HepG2 (cell line): ENCODE measurements around the gene SLC27A3. TPM values are rescaled to one million over a fixed set of nuclear protein-coding genes. Genes with fewer than 3 reads are reported as not detected.
A peak's percentile ranks its signal among the peaks of the same experiment; 100 is the strongest.

Experiments
- ATAC-seq: fragments of 200-7000 bp; cut with Tn5 transposase; 3 replicates; pipeline ENCODE4 v1.9.1; 2020; ENCODE audit warnings: mild to moderate bottlenecking, moderate library complexity
- BruUV-seq: library from RNA; stranded (reverse); fragments of 400-500 nt; replicated peaks from 2 replicates; lab custom pipeline; 2021; lab: Mats Ljungman, UMichigan
- CTCF ChIA-PET: fragments of 300-600 bp; formaldehyde crosslinking; extraction: SDS; loops from one replicate; lab custom pipeline; 2021; ENCODE audit warnings: low total read pairs, inconsistent platforms, low intra/inter-chr PET ratio; lab: Yijun Ruan, JAX
- POLR2A ChIA-PET: fragments of 350-600 bp; sonication (Branson Sonifier 250); formaldehyde crosslinking; loops from one replicate; lab custom pipeline; 2020; ENCODE audit warnings: antibody characterized with exemption, inconsistent platforms; lab: Yijun Ruan, JAX
- DNase-seq: peaks from one replicate; pipeline ENCODE4 v3.0.0-alpha.2; 2015; ENCODE audit warnings: low spot score
- FAIRE-seq: peaks from 3 replicates; lab custom pipeline; 2011; peaks lifted over from hg19 to GRCh38; lab: Jason Lieb, UNC
- H2AFZ ChIP-seq: one replicate; pipeline ENCODE4 v1.6.1; 2011; ENCODE audit warnings: low read length, inconsistent platforms
- H3K27ac ChIP-seq: fragments of 300-600 bp; 3 replicates; pipeline ENCODE4 v1.8.0; 2011; ENCODE audit warnings: mixed run types, mild to moderate bottlenecking, mixed read lengths, low read length, inconsistent platforms; ENCODE audit not compliant: insufficient read depth; ENCODE audit errors: extremely low read length
- H3K27me3 ChIP-seq, 2 experiments: fragments of 200-600 bp in 1 of 2; 2 replicates in 1 of 2; 3 replicates in 1 of 2; pipeline versions ENCODE4 v1.6.0 to v1.8.0; 2011; ENCODE audit warnings: low read length in 2 of 2, mild to moderate bottlenecking in 2 of 2, moderate library complexity in 2 of 2, inconsistent platforms in 1 of 2; ENCODE audit not compliant: insufficient read depth in 2 of 2, control insufficient read depth in 1 of 2
- H3K36me3 ChIP-seq, 2 experiments: fragments of 200-600 bp in 1 of 2; replicated peaks in 1 of 2; 2 replicates in 1 of 2; 3 replicates in 1 of 2; pipeline versions ENCODE4 v1.5.1 to v1.8.0; 2011; ENCODE audit warnings: low read length in 2 of 2, inconsistent platforms in 1 of 2; ENCODE audit not compliant: insufficient read depth in 2 of 2, control insufficient read depth in 1 of 2
- H3K4me1 ChIP-seq: 2 replicates; pipeline ENCODE4 v1.5.1; 2012; ENCODE audit warnings: low read length, inconsistent platforms; ENCODE audit not compliant: insufficient read depth
- H3K4me2 ChIP-seq: 2 replicates; pipeline ENCODE4 v1.6.0; 2011; ENCODE audit warnings: low read depth, low read length, inconsistent platforms
- H3K4me3 ChIP-seq, 3 experiments: fragments of 200-600 bp in 1 of 3; sonication (generic), shearing (Covaris generic) in 1 of 3; replicated peaks in 1 of 3; 2 replicates each; pipeline ENCODE4 v1.5.1; 2011 to 2016; ENCODE audit warnings: low read length in 3 of 3, inconsistent platforms in 2 of 3, low read depth in 2 of 3, mild to moderate bottlenecking in 2 of 3, control low read depth in 1 of 3, mixed read lengths in 1 of 3; ENCODE audit not compliant: insufficient read depth in 1 of 3
- H3K79me2 ChIP-seq: one replicate; pipeline ENCODE4 v1.6.1; 2011; ENCODE audit warnings: low read length, inconsistent platforms; ENCODE audit not compliant: insufficient read depth
- H3K9ac ChIP-seq: 2 replicates; pipeline ENCODE4 v1.6.0; 2011; ENCODE audit warnings: mild to moderate bottlenecking, low read depth, low read length, inconsistent platforms; ENCODE audit not compliant: insufficient read depth
- H3K9me3 ChIP-seq: 2 replicates; pipeline ENCODE4 v1.5.1; 2012; ENCODE audit warnings: mild to moderate bottlenecking, low read length
- H4K20me1 ChIP-seq: 2 replicates; pipeline ENCODE4 v1.6.0; 2011; ENCODE audit warnings: inconsistent platforms, mild to moderate bottlenecking, low read length, moderate library complexity; ENCODE audit not compliant: insufficient read depth
- AGO1 ChIP-seq: fragments of 200-400 bp; formaldehyde crosslinking; IDR thresholded peaks from 2 replicates; pipeline ENCODE4 v1.6.1; 2017; ENCODE audit warnings: mild to moderate bottlenecking, low read depth, low read length, moderate library complexity; ENCODE audit not compliant: poor library complexity, severe bottlenecking
- ATM ChIP-seq: fragments of 450-650 bp; IDR thresholded peaks from 2 replicates; pipeline ENCODE4 v1.7.1; 2017; ENCODE audit warnings: mild to moderate bottlenecking, borderline replicate concordance
- BCL3 ChIP-seq: sonication (generic); formaldehyde crosslinking; IDR thresholded peaks from 2 replicates; pipeline ENCODE4 v1.5.1; 2020; ENCODE audit warnings: mild to moderate bottlenecking, missing genetic modification reagents, moderate library complexity
- CHD4 ChIP-seq: fragments of 200-600 bp; sonication (generic); IDR thresholded peaks from 2 replicates; pipeline ENCODE4 v1.7.0; 2017; ENCODE audit warnings: mild to moderate bottlenecking, low read length, borderline replicate concordance
- IKZF1 ChIP-seq: fragments of 450-650 bp; IDR thresholded peaks from 2 replicates; pipeline ENCODE4 v1.7.1; 2016
- KLF11 ChIP-seq: IDR thresholded peaks from 2 replicates; pipeline ENCODE4 v1.6.1; 2016; ENCODE audit warnings: missing compliant biosample characterization
- KLF12 ChIP-seq: sonication (generic); formaldehyde crosslinking; IDR thresholded peaks from 2 replicates; pipeline ENCODE4 v1.4.0; 2020; ENCODE audit warnings: missing genetic modification reagents, borderline replicate concordance
- NFYC ChIP-seq: IDR thresholded peaks from 2 replicates; pipeline ENCODE4 v1.6.1; 2016; ENCODE audit warnings: missing genetic modification reagents, missing compliant biosample characterization
- RAD21 ChIP-seq: fragments of 450-650 bp; formaldehyde crosslinking; IDR thresholded peaks from 2 replicates; pipeline ENCODE4 v1.5.0; 2020; ENCODE audit warnings: mild to moderate bottlenecking
- RARG ChIP-seq: sonication (generic); formaldehyde crosslinking; IDR thresholded peaks from 2 replicates; pipeline ENCODE4 v1.4.0; 2020; ENCODE audit warnings: low read depth, mild to moderate bottlenecking, missing genetic modification reagents
- RXRA ChIP-seq: sonication (generic); formaldehyde crosslinking; IDR thresholded peaks from 2 replicates; pipeline ENCODE4 v1.5.1; 2020; ENCODE audit warnings: missing genetic modification reagents
- SPEN ChIP-seq: sonication (generic); formaldehyde crosslinking; IDR thresholded peaks from 2 replicates; pipeline ENCODE4 v1.5.1; 2020; ENCODE audit warnings: low read depth, mild to moderate bottlenecking, missing genetic modification reagents
- ZNF234 ChIP-seq: sonication (generic); formaldehyde crosslinking; conservative IDR thresholded peaks from 2 replicates; pipeline ENCODE4 v1.5.1; 2020; ENCODE audit warnings: mild to moderate bottlenecking, missing genetic modification reagents
- ZNF577 ChIP-seq: sonication (generic); formaldehyde crosslinking; IDR thresholded peaks from 2 replicates; pipeline ENCODE4 v1.4.0; 2020; ENCODE audit warnings: mild to moderate bottlenecking, low read depth, missing genetic modification reagents, borderline replicate concordance
- ZNF773 ChIP-seq: sonication (generic); formaldehyde crosslinking; IDR thresholded peaks from 2 replicates; pipeline ENCODE4 v1.4.0; 2020; ENCODE audit warnings: missing genetic modification reagents, borderline replicate concordance
- ZNF782 ChIP-seq: sonication (generic); formaldehyde crosslinking; IDR thresholded peaks from 2 replicates; pipeline ENCODE4 v1.4.0; 2020; ENCODE audit warnings: missing genetic modification reagents, mild to moderate bottlenecking, borderline replicate concordance
- ZNF883 ChIP-seq: sonication (generic); formaldehyde crosslinking; IDR thresholded peaks from 2 replicates; pipeline ENCODE4 v1.5.1; 2020; ENCODE audit warnings: mild to moderate bottlenecking, missing genetic modification reagents; ENCODE audit errors: not compliant biosample characterization
- ZSCAN9 ChIP-seq: IDR thresholded peaks from 2 replicates; pipeline ENCODE4 v1.6.1; 2016; ENCODE audit warnings: borderline replicate concordance
- WGBS: methylation state at CpG from one replicate; pipeline ENCODE4 v1.1.6; 2017; ENCODE audit warnings: low lambda C conversion rate; 5-methylcytosine and 5-hydroxymethylcytosine counted together
- in situ Hi-C: cut with HindIII; loops from 2 replicates; pipeline ENCODE4 v1.10.0; 2017; ENCODE audit warnings: low pct_unique_long_range_greater_than_20kb; ENCODE audit not compliant: extremely low pct_ligation_motif_present
- intact Hi-C: fragments of 100-400 bp; cut with micrococcal nuclease; formaldehyde crosslinking; loops from one replicate; pipeline ENCODE4 v1.10.0; 2022; ENCODE audit not compliant: unreplicated experiment
- polyA plus RNA-seq, 8 experiments: library from polyadenylated mRNA; depleted of rRNA in 3 of 8; stranded (reverse) in 7 of 8; unstranded in 1 of 8; fragments of >200 nt; fragmentation: Illumina TruSeq in 4 of 8; extraction: Trizol in 4 of 8; gene quantifications; 2 replicates each; pipeline versions ENCODE4 v1.2.1 to v1.2.3, GENCODE V29; 2011 to 2016; ENCODE audit warnings: low read depth in 4 of 8, missing spikeins in 1 of 8, mixed read lengths in 1 of 8; ENCODE audit not compliant: insufficient read depth in 1 of 8
- total RNA-seq, 5 experiments: library from RNA; depleted of rRNA; stranded (reverse); fragments of >200 nt; fragmentation: Illumina TruSeq; extraction: Trizol; gene quantifications; 2 replicates each; pipeline ENCODE4 v1.2.3, GENCODE V29; 2016; ENCODE audit warnings: low read depth in 1 of 5

SLC27A3 gene
- total and polyA plus RNA-seq, 2 of the 13 experiments (the other 11 are each of a cell fraction or from before 2014, with no cell fraction given), result 4.3 to 10.3 TPM

GRCh38 chr1:153771261-153771660, 3.9 kb upstream of the SLC27A3 start:
- intact Hi-C loops (no loop called here), in situ Hi-C loops (loop anchor here (5.0 to 10.0 kb wide), 2 partner anchors 94 to 256 kb away; partner anchors contain the start of gene NPR1)
- Histone ChIP-seq H3K4me2 (no peak overlapping the region), H3K27me3 (no peaks in the 10 kb centered on the region), H4K20me1 (no peaks in the 10 kb centered on the region), H3K9ac (no peak overlapping the region), H3K36me3 (peaks cover 6 to 29% of the 10 kb centered on the region in 2 experiments; a peak in 4 of 5 replicates), H3K4me3 (no peak overlapping the region), H3K4me1 (peaks cover 52% of the 10 kb centered on the region), H2AFZ (no peak overlapping the region), H3K9me3 (no peaks in the 10 kb centered on the region), H3K27ac (no peak overlapping the region), H3K79me2 (no peaks in the 10 kb centered on the region)
- ATAC-seq, result no peak
- ChIA-PET POLR2A (interaction anchor here (3.8 kb wide), 1 partner anchor 42 kb away, joined by 27 read pairs; the partner anchor contains the start of gene INTS3), CTCF (interaction anchor here (1.8 kb wide), 1 partner anchor 94 kb away, joined by 11 read pairs; the partner anchor contains the start of gene NPR1)
- no TSS peak for BruUV-seq
- WGBS, result 80% methylated on average over 2 of the region's 2 CpGs
- DNase-seq, result no peak
- no peak for TF ChIP-seq KLF12 (CRISPR knock-in tag)
- TF ChIP-seq ZSCAN9, result no peak
- no peak for TF ChIP-seq AGO1
- no peak for TF ChIP-seq ATM
- no peak for TF ChIP-seq ZNF577 (CRISPR knock-in tag)
- no peak for TF ChIP-seq KLF11
- no peak for FAIRE-seq

GRCh38 chr1:153771841-153772593, 3.2 kb upstream of the SLC27A3 start:
- POLR2A ChIA-PET, result interaction anchor here (3.8 kb wide), 1 partner anchor 43 kb away, joined by 27 read pairs; the partner anchor contains the start of gene INTS3
- Histone ChIP-seq H3K4me2 (no peak overlapping the region), H3K36me3 (peaks cover 6 to 29% of the 10 kb centered on the region in 2 experiments; a peak in 4 of 5 replicates), H3K9me3 (no peaks in the 10 kb centered on the region), H3K79me2 (no peaks in the 10 kb centered on the region), H3K4me3 (no peak overlapping the region), H2AFZ (no peak overlapping the region), H3K27me3 (no peaks in the 10 kb centered on the region), H3K4me1 (peaks cover 55% of the 10 kb centered on the region), H4K20me1 (no peaks in the 10 kb centered on the region), H3K27ac (no peak overlapping the region), H3K9ac (no peak overlapping the region)
- WGBS, result 88% methylated on average over 6 of the region's 21 CpGs
- no TSS peak for BruUV-seq
- FAIRE-seq (no peak), ATAC-seq (no peak), DNase-seq (no peak)
- CTCF ChIA-PET, result interaction anchor here (1.8 kb wide), 1 partner anchor 94 kb away, joined by 11 read pairs; the partner anchor contains the start of gene NPR1
- intact Hi-C loops, result loop anchor here (1.0 kb wide), 1 partner anchor 95 kb away; no protein-coding TSS in a partner anchor
- in situ Hi-C loops, result loop anchor here (5.0 to 10.0 kb wide), 2 partner anchors 95 to 257 kb away; partner anchors contain the start of gene NPR1
- TF ChIP-seq IKZF1 (no peak), ZNF883 (CRISPR knock-in tag) (peak; percentile 31), ZNF234 (CRISPR knock-in tag) (no peak), RXRA (CRISPR knock-in tag) (no peak), RAD21 (CRISPR knock-in tag) (peak; percentile 74), CHD4 (no peak), ZNF773 (no peak), BCL3 (CRISPR knock-in tag) (0 out of 2 replicates have a peak, but pooled peaks have one; percentile 28), ZNF782 (no peak), SPEN (CRISPR knock-in tag) (no peak), RARG (CRISPR knock-in tag) (no peak), NFYC (CRISPR knock-in tag) (no peak)
